NCI-H748 (cell line): ENCODE results near the gene GLI3.
A peak's percentile ranks its signal among the peaks of the same experiment; 100 is the strongest.

ENCODE experiments used
- DNase-seq: peaks from one replicate; lab custom pipeline; 2025; ENCODE audit not compliant: unreplicated experiment; lab: John Stamatoyannopoulos, UW

The GLI3 gene

DNA sequence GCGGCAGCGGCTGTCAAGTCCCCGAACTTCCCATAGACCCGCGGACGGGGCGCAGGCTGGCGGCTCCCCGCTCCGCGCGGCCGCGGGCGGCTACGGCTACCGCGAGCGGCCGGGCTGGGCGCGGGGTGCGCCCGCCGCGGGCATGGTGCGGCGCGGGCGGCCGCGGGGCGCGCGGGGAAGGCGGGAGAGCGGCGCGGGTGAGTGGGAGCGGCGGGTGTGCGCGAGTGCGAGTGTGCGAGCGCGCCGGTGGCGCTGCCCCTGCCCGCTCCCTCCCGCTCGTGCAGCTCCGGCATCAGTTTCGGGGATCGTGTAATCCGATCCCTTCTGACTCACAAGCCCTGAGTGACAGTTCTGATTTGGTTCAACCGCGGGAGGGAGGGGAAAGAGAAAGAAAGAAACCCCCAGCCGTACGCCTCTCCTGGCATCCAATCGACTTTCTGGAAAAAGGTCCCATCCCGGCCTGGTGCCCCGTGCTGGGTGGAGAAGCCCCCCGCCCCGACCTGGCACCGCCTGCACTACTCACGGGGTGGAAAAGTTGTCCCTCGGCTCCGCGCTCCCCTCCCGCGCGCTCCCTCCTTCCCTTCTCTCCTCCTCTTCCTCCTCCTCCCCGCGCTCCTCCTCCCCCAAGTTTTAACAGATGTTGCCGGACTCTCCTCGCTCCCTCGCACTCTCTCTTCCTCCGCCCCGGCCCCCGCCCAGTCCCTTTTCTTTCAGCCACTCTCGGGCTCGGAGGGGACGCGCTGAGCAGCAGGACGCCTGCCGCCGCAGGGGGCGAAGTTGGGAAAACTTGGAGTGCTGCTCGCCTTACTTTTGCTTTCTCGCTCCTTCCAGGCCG lies at the start of gene GLI3:
TSS of gene GLI3 (minus strand) at position 234 of the 835 bp plus-strand sequence. CDS start 13,956 bp downstream, outside the sequence.
- peak; percentile 61 for DNase-seq

- DNase-seq: no peak
Measured at GRCh38 chr7:42285383-42285824, 48.4 kb upstream of the GLI3 start.

DNA sequence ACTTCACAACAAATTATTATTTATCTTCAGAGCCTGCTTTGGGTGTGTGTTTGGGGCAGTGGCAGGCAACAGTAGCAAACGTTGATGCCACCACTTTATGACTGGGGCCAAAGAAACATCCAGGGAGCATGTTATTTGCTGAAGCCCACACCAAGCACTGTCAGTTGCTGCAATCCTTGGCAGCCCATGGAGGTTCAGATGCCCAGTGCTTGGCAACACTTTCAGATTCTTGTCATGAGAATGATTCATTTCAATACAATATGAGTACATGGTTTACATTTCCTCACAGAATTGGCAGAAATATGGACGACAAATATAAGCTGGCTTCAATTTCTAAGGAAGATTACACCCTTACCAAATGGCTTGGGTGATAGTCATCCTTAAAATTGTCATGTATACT lies 46.5 kb upstream of the GLI3 start:
- DNase-seq: no peak

GRCh38 chr7:42278344-42278743 lies 41.3 kb upstream of the GLI3 start:
- DNase-seq: no peak

DNA sequence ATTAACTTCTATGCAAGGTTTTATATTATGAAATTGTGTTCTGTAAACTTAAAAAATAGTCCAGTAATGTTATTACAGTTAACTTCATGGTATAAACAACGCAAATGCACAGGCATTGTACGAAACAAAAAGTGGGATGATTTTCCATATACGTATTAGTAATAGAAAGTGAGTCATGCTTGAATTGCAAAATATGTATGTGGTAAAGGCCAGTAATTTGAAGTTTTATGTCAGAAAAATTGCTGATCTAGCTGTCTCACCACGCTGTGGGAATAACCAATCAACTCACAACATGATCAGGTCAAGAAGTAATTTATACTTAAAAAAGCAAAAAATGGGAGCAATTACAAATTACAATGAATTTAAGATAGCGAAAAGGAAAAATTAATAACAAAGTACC lies 37.0 kb upstream of the GLI3 start:
- no peak for DNase-seq

GRCh38 chr7:42272793-42273665 lies 36.0 kb upstream of the GLI3 start:
- DNase-seq: no peak

GRCh38 chr7:42269161-42269560 lies 32.2 kb upstream of the GLI3 start:
- no peak for DNase-seq

DNA sequence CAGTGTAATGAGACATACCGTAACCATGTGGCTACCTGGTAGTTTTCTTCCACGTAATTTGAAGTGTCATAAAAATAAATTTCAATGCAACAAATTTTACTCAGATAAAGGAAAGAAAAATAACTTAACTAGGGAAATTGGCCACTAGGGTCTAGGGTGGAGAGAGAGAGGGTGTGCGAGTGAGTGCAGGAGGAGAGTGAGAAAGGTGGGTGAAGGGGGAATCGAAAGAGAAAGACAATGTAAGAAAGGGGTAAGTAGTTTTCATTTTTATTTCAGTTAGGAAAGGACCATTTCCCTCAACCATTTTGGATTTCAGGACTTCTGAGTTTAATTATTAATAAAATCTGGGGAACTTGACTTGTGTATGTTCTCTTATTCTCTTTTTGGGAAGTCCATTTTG lies 27.7 kb upstream of the GLI3 start:
- DNase-seq: no peak

- no peak for DNase-seq
Measured at GRCh38 chr7:42263971-42264370, 27.0 kb upstream of the GLI3 start.

GRCh38 chr7:42262964-42263363 lies 26.0 kb upstream of the GLI3 start:
- DNase-seq: peak; percentile 24

- no peak for DNase-seq
Measured at GRCh38 chr7:42254217-42254616, 17.2 kb upstream of the GLI3 start.

DNA sequence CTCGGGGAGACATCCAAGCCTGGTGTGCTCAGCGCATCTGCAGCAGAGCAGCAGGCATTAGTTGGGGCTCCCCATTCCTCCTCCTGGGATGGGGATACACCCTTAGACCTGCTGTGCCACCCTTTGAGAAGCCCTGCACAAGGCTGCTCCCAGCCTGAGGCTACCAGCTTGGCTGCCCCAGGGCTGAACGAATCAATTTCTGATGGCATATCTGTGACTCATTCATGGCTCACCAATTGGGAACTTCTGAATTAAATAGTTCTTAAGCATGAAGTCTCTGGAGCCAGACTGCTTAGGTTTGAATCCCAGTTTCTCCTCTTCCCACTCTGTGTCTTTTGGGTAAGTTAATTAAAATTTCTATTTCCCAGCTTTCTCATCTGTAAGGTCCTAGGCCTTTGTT lies 16.3 kb upstream of the GLI3 start:
- no peak for DNase-seq

GRCh38 chr7:42250411-42250810 lies 13.4 kb upstream of the GLI3 start:
- no peak for DNase-seq

DNA sequence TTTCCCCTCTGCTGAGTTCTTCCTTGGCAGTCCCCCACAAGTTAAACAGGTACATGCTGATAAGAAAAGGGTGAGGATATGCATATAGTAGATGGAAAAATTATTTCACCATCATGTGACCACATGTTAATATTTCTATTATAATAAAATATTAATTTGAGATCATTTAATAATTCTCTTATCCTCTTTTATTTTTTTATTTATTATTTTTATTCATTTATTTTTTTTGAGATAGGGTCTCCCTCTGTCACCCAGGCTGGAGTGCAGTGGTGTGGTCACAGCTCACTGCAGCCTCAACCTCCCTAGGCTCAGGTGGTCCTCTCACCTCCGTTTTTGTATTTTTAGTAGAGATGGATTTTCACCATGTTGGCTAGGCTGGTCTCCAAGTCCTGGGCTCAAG lies 11.6 kb upstream of the GLI3 start:
- DNase-seq: no peak

GRCh38 chr7:42247301-42247700 lies 10.3 kb upstream of the GLI3 start:
- no peak for DNase-seq

- DNase-seq: no peak
Measured at GRCh38 chr7:42244828-42245227, 7.8 kb upstream of the GLI3 start.

DNA sequence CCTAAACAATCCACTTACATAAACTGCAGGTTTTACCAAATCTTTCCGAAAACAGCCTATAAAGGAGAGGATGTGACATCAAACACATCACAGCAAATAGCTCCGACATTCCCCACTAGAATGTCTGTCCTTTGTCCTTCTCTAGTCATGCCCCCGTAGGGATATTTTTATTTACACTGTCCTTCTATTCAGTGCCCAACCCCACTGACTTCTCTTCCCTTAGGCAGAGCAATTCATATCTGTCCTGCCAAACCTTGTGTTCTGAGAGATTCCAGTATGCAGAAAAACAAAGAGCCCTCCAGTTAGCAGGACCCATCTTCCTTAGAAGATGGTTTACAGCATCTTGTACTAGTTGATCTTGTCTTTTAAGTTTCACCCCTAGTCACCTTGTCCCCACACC lies 5.4 kb upstream of the GLI3 start:
- no peak for DNase-seq

DNA sequence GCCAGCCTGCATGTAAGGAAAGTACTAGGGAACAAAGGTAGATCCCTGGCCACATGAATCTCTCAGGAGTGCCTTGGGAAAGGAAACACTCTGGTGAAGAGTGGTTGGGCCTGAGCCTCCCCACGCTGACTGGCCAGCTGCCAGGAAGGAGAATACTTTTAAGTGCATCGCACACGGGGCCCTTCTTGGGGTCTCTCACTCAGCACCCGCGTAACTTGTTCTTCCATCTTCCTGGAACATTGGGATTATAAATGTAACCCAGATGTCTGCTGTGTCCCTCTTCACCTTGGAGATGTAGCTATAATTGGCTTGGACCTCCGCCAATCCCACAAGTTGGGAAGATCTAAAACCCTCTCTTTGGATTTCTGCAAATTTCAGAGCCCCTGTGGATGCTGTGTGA lies 4.4 kb upstream of the GLI3 start:
- DNase-seq: no peak

DNA sequence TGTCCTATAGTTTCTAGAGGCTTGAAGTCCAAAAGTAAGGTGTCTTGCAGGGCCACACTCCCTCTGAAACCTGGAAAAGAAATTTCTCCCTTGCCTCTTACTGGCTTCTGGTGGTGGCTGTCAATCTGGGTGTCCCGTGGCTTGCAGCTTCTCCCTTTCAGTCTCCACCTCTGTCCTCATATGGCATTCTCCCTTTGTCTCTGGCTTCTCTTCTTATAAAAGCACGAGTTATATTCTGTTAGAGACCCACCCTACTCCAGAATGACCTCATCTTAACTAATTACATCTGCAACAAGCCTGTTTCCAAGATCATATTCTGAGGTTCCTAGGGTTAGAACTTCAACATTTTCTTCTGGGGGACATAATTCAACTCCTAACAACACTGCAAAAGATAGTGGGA lies 3.4 kb upstream of the GLI3 start:
- DNase-seq: no peak

GRCh38 chr7:42238709-42239366 lies 1.8 kb upstream of the GLI3 start:
- DNase-seq: no peak

DNA sequence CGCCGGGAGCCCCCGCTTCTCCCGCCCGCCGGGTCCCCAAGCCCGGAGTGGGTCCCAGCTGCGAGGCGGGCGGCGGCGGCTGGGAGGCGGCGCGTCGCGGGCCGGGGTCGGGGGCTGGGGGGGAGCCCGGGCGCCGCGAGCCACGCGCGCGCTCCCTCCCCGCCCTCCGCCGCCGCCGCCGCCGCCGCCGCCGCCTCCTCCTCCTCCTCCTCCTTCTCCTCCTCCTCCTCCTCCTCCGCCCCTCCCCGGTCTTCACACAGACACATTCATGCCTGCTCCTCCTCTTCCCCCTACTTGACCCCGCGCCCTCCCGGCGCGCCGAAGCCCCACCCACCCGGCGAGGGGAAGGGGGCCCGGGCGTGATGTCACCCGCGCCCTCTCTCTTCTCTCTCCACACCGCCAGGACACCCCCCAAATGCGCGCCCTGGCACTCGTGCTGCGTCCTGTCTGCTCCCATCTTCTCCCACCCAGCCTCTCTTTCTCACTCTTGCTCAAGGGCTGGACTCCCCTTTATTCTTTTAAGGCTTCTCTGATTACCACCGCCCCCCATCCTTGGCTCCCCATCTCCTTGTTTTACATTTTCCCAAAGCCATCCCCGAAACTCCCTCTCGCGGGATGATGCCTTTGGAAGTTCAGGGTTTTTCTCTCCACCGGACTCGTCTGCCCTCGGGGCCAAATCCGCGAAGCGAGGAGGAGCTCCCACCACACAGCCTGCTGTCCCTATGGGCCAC lies 967 bp upstream of the GLI3 start:
- DNase-seq: no peak
